Measurements from ENCODE around the gene CENPO. TPM values are rescaled to one million over a fixed set of nuclear protein-coding genes. Genes with fewer than 3 reads are reported as not detected.

CENPO gene, protein sequence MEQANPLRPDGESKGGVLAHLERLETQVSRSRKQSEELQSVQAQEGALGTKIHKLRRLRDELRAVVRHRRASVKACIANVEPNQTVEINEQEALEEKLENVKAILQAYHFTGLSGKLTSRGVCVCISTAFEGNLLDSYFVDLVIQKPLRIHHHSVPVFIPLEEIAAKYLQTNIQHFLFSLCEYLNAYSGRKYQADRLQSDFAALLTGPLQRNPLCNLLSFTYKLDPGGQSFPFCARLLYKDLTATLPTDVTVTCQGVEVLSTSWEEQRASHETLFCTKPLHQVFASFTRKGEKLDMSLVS
- 40.7 to 51.6 TPM (median 44.5 TPM) in 5 replicates for total RNA-seq (2022; extraction: Qiagen RNA extraction)

GRCh38 chr2:24792874-24793760 lies at the start of gene CENPO, which contains the start of gene PTRHD1:
CENPO (plus strand) TSS chr2:24793425; CDS start chr2:24793920, 495 bp downstream.
PTRHD1 (minus strand) TSS chr2:24793391; CDS start chr2:24793377, 14 bp downstream.

Other genes with a start within 250 kb of the CENPO start
- gene PTRHD1, start within 50 bp of the CENPO start, total RNA-seq (2022; extraction: Qiagen RNA extraction), result 46.1 to 63.9 TPM (median 59.6 TPM) in 5 replicates
- gene ADCY3, start 126.8 kb downstream of the CENPO start, total RNA-seq (2022; extraction: Qiagen RNA extraction), result 68.6 to 88.7 TPM (median 78.5 TPM) in 5 replicates
- 1.2 to 2.1 TPM (median 2.0 TPM) in 5 replicates for gene DNAJC27, start 178.5 kb downstream of the CENPO start, total RNA-seq (2022; extraction: Qiagen RNA extraction)
- 12.8 to 15.3 TPM (median 13.5 TPM) in 5 replicates for gene EFR3B, start 248.7 kb downstream of the CENPO start, total RNA-seq (2022; extraction: Qiagen RNA extraction)